ENCODE data around the gene RHOBTB3. TPM values are rescaled to one million over a fixed set of nuclear protein-coding genes. Genes with fewer than 3 reads are reported as not detected.

RHOBTB3 gene
- total and polyA plus RNA-seq, 2 donors (not counting 3 experiments of a cell fraction or from before 2014, with no cell fraction given), result 44.1 to 52.1 TPM

DNA sequence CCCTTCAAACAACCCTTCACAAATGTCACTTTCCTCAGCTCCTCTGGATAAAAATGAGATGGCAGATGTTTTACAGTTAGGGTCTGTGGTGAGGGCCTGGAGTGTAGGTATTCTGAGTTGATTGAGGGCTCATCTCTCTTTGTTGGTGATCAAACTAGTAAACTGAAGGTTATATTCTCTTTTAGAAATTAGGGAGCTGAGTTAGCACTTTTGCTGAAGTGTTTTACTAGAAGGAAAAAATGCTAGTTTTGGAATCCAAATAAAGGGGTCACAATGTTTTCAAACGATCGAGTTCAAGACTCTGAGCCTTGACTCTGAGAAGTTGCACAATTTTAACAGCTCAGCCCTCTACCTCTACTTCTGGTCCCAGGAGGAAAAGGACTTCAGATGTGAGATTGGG, 23.4 kb downstream of the RHOBTB3 start:
- no peak for TF ChIP-seq POLR2AphosphoS5 (IDR thresholded peaks at IDR 0.05; ENCODE audit: insufficient read depth, low read depth, low read length)
- no peak for TF ChIP-seq EZH2 (IDR thresholded peaks at IDR 0.05; ENCODE audit: borderline replicate concordance, low read depth, low read length, severe bottlenecking)
- TF ChIP-seq GATA2 (IDR thresholded peaks at IDR 0.05; ENCODE audit: insufficient read depth, insufficient read length, low read depth, low read length), result no peak
- TF ChIP-seq, protein P1, sequence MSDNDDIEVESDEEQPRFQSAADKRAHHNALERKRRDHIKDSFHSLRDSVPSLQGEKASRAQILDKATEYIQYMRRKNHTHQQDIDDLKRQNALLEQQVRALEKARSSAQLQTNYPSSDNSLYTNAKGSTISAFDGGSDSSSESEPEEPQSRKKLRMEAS (IDR thresholded peaks at IDR 0.05; ENCODE audit: insufficient read depth, insufficient read length), result no peak
- TF ChIP-seq, protein P2, sequence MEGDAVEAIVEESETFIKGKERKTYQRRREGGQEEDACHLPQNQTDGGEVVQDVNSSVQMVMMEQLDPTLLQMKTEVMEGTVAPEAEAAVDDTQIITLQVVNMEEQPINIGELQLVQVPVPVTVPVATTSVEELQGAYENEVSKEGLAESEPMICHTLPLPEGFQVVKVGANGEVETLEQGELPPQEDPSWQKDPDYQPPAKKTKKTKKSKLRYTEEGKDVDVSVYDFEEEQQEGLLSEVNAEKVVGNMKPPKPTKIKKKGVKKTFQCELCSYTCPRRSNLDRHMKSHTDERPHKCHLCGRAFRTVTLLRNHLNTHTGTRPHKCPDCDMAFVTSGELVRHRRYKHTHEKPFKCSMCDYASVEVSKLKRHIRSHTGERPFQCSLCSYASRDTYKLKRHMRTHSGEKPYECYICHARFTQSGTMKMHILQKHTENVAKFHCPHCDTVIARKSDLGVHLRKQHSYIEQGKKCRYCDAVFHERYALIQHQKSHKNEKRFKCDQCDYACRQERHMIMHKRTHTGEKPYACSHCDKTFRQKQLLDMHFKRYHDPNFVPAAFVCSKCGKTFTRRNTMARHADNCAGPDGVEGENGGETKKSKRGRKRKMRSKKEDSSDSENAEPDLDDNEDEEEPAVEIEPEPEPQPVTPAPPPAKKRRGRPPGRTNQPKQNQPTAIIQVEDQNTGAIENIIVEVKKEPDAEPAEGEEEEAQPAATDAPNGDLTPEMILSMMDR (IDR thresholded peaks at IDR 0.05; ENCODE audit: extremely low read depth in 1 of 2, insufficient read depth in 1 of 2, low read depth in 1 of 2, low read length in 2 of 2), result no peak
- no peak for TF ChIP-seq MYC (IDR thresholded peaks at IDR 0.05; ENCODE audit: low read depth, low read length)
- no peak for TF ChIP-seq JUN (IDR thresholded peaks at IDR 0.05; ENCODE audit: borderline replicate concordance, insufficient read depth, insufficient read length, low read depth)
- no peak for TF ChIP-seq POLR2A (IDR thresholded peaks at IDR 0.05; ENCODE audit: low read depth, low read length)
- TF ChIP-seq FOS (IDR thresholded peaks at IDR 0.05; ENCODE audit: borderline replicate concordance, insufficient read depth, low read length), result no peak
- FAIRE-seq (no peak), DNase-seq (ENCODE audit: low read depth, low spot score) (no peak)
- dilution Hi-C loops (cut with MboI; ENCODE audit: extremely low pct_ligation_motif_present, low sequenced_read_pairs), result no loop called here
- Histone ChIP-seq H3K79me2 (ENCODE audit: control insufficient read depth, insufficient read depth, low read length) (no peaks in the 10 kb centered on the region), H2AFZ (ENCODE audit: low read depth, low read length) (no peak overlapping the region), H3K9me3 (replicated peaks; ENCODE audit: control insufficient read depth, insufficient read depth, low read length) (no peaks in the 10 kb centered on the region), H3K4me1 (ENCODE audit: control insufficient read depth, extremely low read depth, insufficient read depth, low read length) (peaks cover 7% of the 10 kb centered on the region), H3K4me2 (ENCODE audit: insufficient read depth, low read length) (no peak overlapping the region), H3K27ac (ENCODE audit: insufficient read depth, low read depth, low read length) (no peak overlapping the region), H3K9ac (replicated peaks; ENCODE audit: extremely low read depth, insufficient read depth, low read length) (no peak overlapping the region), H3K36me3 (ENCODE audit: control insufficient read depth in 2 of 2, extremely low read depth in 1 of 2, insufficient read depth in 2 of 2, low read length in 2 of 2) (peaks cover 2 to 8% of the 10 kb centered on the region in 2 experiments), H3K27me3 (ENCODE audit: control insufficient read depth in 2 of 2, insufficient read depth in 2 of 2, low read length in 2 of 2) (no peaks in the 10 kb centered on the region), H3K9me1 (replicated peaks; ENCODE audit: control insufficient read depth, extremely low read depth, insufficient read depth, low read length) (no peaks in the 10 kb centered on the region), H3K4me3 (replicated peaks in 1 of 3; ENCODE audit: insufficient read depth in 1 of 3, low read depth in 1 of 3, low read length in 3 of 3) (no peak overlapping the region), H4K20me1 (replicated peaks; ENCODE audit: control insufficient read depth, extremely low read depth, insufficient read depth, low read length) (no peaks in the 10 kb centered on the region)
- no TSS peak for BruUV-seq (replicated peaks)
- intact Hi-C loops (cut with micrococcal nuclease), result no loop called here
- ChIA-PET CTCF (interaction anchor here (1.3 kb wide), 1 partner anchor 27 kb away, joined by 4 read pairs; no protein-coding TSS in a partner anchor), POLR2A (no interaction called here)

All from endothelial cell of umbilical vein (primary cell).